Activated CD8-positive, alpha-beta memory T cell treated with anti-CD3 and anti-CD28 coated beads for 48 hours (primary cell): ENCODE data around the gene KCNJ1.

ENCODE experiments used
- DNase-seq, 3 experiments: peaks; one replicate each; pipeline ENCODE4 v3.0.0-alpha.2; 2020; ENCODE audit warnings: low read depth in 2 of 3, low spot score in 2 of 3

The KCNJ1 gene

GRCh38 chr11:128884054-128884453, 17.0 kb upstream of the KCNJ1 start:
- DNase-seq = no peak

- DNase-seq = no peak
Measured at GRCh38 chr11:128882451-128882850, 15.4 kb upstream of the KCNJ1 start.

- no peak for DNase-seq
Measured at GRCh38 chr11:128881221-128881620, 14.1 kb upstream of the KCNJ1 start.

GRCh38 chr11:128879817-128880216, 12.7 kb upstream of the KCNJ1 start:
- no peak for DNase-seq

GRCh38 chr11:128878455-128878854, 11.4 kb upstream of the KCNJ1 start:
- DNase-seq = no peak

- no peak for DNase-seq
Measured at GRCh38 chr11:128877726-128878125, 10.6 kb upstream of the KCNJ1 start.

- no peak for DNase-seq
Measured at GRCh38 chr11:128876133-128876650, 9.1 kb upstream of the KCNJ1 start.

GRCh38 chr11:128874427-128874826, 7.3 kb upstream of the KCNJ1 start:
- DNase-seq = no peak

GRCh38 chr11:128872594-128872993, 5.5 kb upstream of the KCNJ1 start:
- no peak for DNase-seq

- no peak for DNase-seq
Measured at GRCh38 chr11:128872094-128872493, 5.0 kb upstream of the KCNJ1 start.

GRCh38 chr11:128871168-128871610, 4.1 kb upstream of the KCNJ1 start:
- no peak for DNase-seq

GRCh38 chr11:128868841-128869671, 2.0 kb upstream of the KCNJ1 start:
- DNase-seq = no peak

GRCh38 chr11:128865490-128865889, 1.6 kb downstream of the KCNJ1 start:
- no peak for DNase-seq

- DNase-seq = no peak
Measured at GRCh38 chr11:128862908-128863660, 4.0 kb downstream of the KCNJ1 start.

- no peak for DNase-seq
Measured at GRCh38 chr11:128862406-128862805, 4.7 kb downstream of the KCNJ1 start.

GRCh38 chr11:128860571-128861361, 6.3 kb downstream of the KCNJ1 start:
- no peak for DNase-seq

- peak; percentile 47 to 65 (median 56) for DNase-seq
Measured at GRCh38 chr11:128859563-128860441, 7.3 kb downstream of the KCNJ1 start.

- no peak for DNase-seq
Measured at GRCh38 chr11:128857341-128857740, 9.8 kb downstream of the KCNJ1 start.

GRCh38 chr11:128856241-128856640, 10.9 kb downstream of the KCNJ1 start:
- DNase-seq = no peak

- DNase-seq = no peak
Measured at GRCh38 chr11:128854841-128855240, 12.3 kb downstream of the KCNJ1 start.
